H1 (cell line): ENCODE measurements around the gene NELL2. TPM values are rescaled to one million over a fixed set of nuclear protein-coding genes. Genes with fewer than 3 reads are reported as not detected.

Experiments used
- ATF3 ChIP-seq: IDR thresholded peaks from 2 replicates; pipeline ENCODE4 v1.6.1; 2011; ENCODE audit warnings: low read depth, mild to moderate bottlenecking, low read length; ENCODE audit not compliant: insufficient read depth
- CEBPB ChIP-seq: IDR thresholded peaks from 2 replicates; pipeline ENCODE4 v1.6.1; 2012; ENCODE audit warnings: low read depth, low read length
- GABPA ChIP-seq: IDR thresholded peaks from 2 replicates; pipeline ENCODE4 v1.6.1; 2011; ENCODE audit warnings: mild to moderate bottlenecking, low read length, moderate library complexity, borderline replicate concordance; ENCODE audit not compliant: insufficient read depth
- MAFK ChIP-seq: IDR thresholded peaks from 2 replicates; pipeline ENCODE4 v1.6.1; 2012; ENCODE audit warnings: low read depth, mild to moderate bottlenecking, improper control_type of control experiment, low read length
- SP4 ChIP-seq: IDR thresholded peaks from 2 replicates; pipeline ENCODE4 v1.6.1; 2012; ENCODE audit warnings: low read length, inconsistent platforms
- TAF1 ChIP-seq: IDR thresholded peaks from 2 replicates; pipeline ENCODE4 v1.6.1; 2011; ENCODE audit warnings: mild to moderate bottlenecking, low read depth, low read length
- ZNF274 ChIP-seq: IDR thresholded peaks from 2 replicates; pipeline ENCODE4 v1.7.0; 2012; ENCODE audit warnings: low read length, borderline replicate concordance; ENCODE audit errors: extremely low read depth
- polyA plus RNA-seq, 7 experiments: library from polyadenylated mRNA; depleted of rRNA in 3 of 7; stranded (reverse) in 5 of 7; unstranded in 2 of 7; fragments of >200 nt in 5 of 7; fragments of 200-250 nt in 2 of 7; gene quantifications; 1 replicate in 5 of 7; 2 replicates in 1 of 7; 4 replicates in 1 of 7; pipeline versions ENCODE4 v1.2.1 to v1.2.3, GENCODE V29; 2011 to 2013; ENCODE audit warnings: missing spikeins in 2 of 7, mixed read lengths in 2 of 7
- total RNA-seq: library from RNA; stranded (reverse); fragmentation: NEBNext Ultra II Directional; extraction: Animal tissue kit (Norgen Biotek cat#: 25700); gene quantifications from 2 replicates; pipeline ENCODE4 v1.2.1, GENCODE V29; 2021

Gene NELL2
- total and polyA plus RNA-seq, 2 of the 8 experiments (the other 6 are each of a cell fraction or from before 2014, with no cell fraction given) = 54.2 to 56.8 TPM

GRCh38 chr12:44765796-44766195 is 110.3 kb downstream of the NELL2 start (continued):
- TF ChIP-seq SP4 = no peak
- no peak for TF ChIP-seq MAFK
- TF ChIP-seq CEBPB = no peak
- TF ChIP-seq TAF1 = no peak
- TF ChIP-seq GABPA = no peak
- no peak for TF ChIP-seq ATF3
- no peak for TF ChIP-seq ZNF274
